Hematopoietic multipotent progenitor cell treated with erythropoietin and hydrocortisone succinate and interleukin-3 and kit ligand, for 8 days (in vitro differentiated cells): ENCODE measurements around the gene MAP2K5.

Experiments used
- DNase-seq: peaks from one replicate; pipeline ENCODE4 v3.0.0-alpha.2; 2015

MAP2K5 gene

DNA sequence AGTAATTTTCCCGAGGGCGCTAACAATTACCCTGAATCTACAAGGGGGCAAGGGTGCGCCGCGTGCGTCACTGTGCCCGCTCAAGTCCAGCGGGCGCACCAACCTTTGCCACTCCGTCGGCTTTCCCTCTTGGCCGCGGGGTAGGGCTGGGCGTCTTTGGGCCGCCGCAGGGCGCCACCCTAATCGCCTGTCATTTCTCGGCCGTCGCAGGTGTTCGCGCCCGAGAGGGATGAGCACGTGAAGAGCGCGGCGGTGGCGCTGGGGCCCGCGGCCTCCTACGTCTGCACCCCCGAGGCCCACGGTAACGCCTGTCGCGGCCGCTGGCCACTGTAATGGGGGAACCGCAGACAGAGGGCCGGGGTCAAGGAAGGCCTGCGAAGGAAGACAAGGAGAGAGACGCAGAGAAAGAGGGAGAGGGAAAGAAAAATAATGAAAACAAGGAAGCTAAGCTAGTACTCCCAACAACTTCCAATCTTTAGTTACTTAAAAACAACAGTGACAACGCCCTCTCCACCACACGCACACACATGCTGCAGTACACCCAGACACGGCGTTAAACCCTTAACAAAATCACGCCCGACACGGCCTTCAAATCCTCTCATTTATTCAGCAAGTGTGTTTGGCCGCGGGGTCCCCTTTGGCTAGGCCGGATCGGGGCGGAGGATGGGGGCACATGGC is 286.6 kb downstream of the MAP2K5 start:
- DNase-seq, result no peak

DNA sequence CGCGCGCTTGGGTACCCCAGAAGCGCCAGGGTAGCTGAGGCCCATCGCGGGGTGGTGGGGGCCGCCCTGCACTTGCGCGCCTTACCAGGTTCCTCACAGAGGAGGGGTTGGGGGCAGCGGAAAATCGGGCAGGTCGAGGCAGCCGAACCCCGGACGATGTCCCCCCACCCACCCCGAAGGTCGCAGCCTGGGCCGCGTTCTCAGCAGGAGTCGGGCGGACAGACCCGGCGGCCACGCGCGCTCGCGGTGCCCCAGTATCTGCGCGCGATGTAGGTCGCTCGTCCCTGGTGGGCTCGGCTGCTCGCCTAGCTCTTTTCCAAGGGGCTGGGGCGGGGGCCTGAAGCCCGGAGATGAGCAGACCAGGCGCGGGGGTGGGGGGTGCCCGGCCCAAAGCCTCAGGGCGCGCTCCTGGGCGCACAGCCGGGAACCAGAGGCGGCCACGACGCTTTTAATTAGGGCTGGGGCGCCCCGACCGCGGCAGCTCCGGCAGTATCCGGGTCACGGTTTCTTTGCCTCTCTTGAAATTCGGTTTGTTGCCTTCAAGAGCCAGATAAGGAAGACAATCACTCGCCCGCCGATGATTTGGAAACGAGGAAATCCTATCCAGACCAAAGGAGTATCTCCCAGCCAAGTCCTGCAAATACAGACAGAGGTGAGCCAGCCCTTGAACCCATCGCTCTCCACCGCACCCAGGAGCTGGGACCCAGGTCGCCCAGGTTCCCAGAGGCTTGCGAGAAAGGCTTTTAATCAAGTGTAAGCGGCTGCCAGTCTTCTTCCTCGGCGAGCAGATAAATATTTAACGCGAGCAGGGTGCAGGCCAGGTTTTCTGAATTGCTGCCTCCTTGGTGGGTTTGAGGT is 287.4 kb downstream of the MAP2K5 start:
- no peak for DNase-seq

DNA sequence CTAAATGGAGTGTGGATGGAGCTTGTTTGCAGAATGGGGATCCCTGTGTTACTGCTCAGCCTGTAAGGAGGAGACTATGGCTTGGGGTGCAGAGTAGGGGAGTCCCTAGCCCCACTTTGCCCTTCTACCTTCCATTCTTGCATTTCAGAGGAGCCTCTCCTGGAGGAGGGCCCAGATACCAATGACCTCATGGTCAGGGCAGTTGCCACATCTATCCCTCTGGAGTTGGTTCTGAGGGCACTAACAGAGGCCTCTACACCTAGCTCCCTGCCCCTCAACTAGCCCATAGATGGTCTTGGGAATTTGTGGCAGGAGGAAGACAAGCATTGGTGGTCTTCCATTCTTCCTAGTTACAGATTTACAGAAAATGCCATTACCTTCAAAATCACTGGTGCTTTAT is 288.9 kb downstream of the MAP2K5 start:
- no peak for DNase-seq

DNA sequence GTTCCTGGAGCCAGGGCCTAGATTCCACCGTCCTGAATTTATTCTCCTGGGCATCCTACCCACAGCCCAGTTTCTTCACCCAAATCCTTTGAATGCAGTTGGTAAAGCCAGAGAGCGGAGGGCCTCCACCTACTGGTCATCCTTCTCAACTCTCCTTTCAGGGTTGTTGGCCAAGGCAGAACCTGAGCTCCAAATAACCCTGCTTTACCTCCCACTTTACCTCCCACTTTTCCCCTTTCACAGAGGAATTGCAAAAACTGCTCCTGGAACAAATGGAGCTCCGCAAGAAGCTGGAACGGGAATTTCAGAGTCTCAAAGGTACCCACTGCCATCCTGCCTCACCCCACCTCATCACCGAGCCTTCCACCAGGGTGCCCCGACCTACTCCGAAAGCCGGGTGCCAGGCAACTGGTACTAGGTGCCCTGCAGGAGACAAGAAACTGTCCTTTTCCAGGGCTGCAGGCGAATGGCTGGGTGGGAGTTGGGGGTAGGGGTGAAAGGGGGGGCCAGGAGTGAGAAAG is 289.6 kb downstream of the MAP2K5 start:
- DNase-seq, result no peak

DNA sequence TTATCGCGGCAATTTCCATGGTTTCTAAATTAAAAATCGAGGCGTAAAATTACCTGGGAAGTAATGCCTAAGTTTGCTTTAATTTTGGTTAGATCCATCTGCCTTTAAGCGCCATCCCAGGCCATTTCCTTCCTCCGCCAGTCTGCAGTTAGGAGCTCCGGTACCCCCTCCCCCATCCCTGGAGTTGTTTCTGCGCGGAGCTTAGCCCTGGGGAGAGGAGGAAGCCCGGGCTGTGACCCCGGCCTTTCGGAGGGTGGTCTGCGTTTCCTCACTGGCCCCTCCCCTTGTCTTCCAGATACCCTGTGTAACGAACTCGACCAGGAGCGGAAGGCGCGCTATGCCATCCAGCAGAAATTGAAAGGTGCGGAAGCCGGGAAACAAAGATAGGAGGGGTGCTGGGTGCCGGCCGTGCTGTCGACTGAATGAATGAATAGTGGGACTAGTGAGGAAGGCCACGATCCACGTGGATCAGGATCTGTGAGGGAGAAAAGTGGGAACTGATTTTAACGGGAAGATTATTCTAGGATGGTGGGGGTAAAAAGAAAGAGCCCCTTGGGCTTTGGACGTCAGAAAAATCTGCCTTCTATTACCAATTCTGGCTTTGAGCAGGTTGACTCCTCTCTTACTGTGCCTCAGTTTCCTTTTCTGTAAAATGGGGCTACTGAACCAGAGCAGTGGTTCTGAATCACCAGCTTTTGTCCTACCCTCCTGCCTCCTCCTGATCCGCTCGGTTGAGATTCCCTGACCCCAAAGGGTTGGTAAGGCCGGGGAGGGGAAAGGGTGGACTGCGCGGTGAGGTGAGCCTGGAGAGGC is 290.6 kb downstream of the MAP2K5 start:
- no peak for DNase-seq

DNA sequence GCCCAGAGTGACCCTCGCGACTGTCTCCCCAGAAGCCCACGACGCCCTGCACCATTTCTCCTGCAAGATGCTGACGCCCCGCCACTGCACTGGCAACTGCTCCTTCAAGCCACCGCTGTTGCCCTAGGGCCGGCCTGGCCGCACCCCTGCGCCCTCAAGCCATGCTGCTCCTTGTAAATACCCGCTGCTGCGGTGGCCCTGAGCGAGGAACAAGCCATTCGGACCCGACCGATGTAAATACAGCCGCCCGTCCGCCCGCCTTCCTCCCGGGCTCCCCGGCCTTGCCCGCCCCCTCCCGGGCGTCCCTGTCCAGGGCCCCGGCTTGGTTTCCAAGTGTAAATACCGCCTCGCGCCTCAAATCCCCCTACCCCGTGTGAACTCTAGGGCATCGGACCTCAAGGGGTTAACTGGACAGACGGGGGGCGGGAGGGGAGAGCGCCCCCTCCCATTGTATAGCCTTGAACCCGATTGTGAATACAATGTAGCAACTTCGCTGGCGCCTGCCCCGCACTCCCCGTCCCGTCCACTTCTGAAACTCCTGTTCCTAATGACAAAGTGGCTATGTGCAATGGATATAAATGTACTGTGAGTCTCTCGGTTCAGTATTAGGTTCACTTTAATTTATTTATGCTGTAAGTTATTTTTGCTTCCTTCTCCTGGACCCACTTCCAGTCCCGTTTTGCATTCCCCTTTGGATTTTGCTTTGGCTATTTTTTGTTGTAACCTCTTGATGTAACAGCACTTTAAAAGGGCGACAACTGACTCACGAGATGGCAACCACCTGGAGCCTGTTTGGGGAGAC is 291.4 kb downstream of the MAP2K5 start:
- DNase-seq, result peak; percentile 24

DNA sequence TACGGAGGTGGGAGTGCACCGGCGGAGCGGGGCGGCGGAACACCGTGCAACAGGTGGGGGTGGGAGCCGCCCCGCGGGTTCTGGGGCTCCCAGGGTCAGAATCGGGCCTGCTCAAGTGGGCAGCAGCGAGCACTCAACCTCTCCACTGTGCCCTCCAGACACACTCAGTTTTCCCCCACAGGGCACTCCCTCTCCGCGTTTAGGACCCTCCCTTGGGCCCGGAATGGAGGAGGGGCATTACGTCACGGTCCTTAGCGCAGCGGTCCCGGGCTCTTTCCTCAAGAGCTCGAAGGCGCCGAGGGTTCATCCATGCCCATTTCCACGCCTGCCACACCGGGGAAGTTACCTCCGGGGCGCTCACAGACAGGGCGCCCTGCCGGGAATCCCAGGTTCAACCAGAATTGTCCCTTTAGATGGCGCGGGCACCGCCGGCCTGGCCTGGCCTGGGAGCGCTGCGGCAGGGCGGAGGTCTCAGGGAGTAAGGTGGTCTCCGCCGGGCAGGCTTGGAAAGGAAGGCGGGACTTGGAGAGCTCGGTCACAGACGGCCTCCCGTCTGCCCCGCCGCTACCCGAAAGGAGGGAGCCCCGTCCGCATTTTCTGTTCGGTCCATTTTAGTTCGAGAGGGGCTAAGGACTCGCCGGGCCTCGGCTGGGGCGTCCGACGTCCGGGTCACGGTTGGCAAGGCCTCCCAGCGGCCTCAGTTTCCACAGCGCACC is 292.2 kb downstream of the MAP2K5 start:
- no peak for DNase-seq

DNA sequence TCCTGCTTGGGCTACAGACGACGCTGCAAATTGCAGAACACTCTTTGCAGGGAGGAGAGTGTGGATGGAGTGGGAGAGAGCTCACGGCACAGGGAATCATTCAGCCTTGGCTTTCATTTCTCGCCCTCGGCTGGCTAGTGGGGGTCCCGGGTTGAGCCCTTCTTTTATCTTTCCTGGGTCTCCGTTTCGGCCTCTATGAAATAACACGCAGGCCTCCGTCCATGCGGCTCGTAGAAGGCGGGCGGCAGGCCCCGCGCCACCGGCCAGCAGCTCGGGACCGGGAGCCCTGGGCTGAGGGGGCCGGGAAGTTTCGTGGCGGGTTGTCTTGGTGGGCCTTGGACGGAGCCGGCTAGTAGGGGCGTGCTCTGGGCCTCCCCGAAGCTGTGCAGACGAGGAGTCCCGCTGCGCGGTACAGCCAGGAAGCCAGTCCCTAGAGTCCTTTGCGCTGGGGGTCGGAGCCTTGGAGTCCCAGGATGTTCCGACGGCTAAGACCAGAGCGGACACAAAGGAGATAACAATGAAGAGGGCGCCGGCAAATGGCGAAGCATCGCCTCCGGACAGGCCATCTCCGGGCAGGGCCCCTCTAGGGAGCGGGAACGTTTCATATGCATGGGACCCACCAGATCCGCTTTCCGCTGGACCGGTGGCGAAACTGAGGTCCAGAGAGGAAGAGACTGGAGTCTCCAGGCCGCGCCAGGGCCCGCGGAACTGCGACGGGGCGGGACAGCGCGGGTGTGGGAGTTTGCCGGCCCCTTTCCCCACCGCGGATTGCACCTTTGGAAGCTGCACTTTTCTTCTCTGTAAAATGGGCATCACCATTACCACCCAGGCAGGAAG is 293.0 kb downstream of the MAP2K5 start:
- no peak for DNase-seq

DNA sequence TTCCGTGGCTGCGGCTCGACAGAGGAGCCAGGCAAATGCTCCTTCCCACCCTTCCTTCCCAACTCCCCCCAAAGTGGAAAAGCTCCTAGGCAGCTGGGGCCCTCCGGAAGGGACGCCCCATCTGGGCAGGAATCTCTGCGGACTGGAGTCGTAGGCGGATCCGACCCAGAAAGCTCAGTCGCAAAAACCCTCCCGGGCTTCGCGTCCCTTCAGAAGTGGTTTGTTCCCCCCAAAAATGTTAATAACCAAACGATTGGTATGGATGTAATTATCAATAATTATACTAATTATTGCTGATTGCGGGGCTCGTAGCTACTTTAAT is 293.6 kb downstream of the MAP2K5 start:
- DNase-seq, result no peak

DNA sequence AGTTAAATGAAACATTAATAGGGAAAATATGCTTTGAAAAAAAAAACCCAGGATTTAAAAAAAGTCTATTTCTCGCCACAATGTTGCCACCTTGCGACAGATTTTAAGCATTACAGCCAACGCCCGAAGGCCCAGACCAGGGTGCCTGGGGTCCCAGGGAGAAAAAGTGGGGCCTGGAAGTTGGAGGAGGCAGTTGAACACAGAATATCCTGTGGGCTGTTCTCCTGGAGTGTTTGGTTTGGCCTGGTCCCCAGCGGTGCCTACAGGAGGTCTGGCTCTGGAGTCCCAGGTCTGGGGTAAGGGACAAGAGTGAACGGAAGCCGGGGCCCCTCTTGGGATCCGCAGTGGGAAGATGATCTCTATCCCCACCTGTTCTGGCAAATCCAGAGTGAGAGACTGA is 294.0 kb downstream of the MAP2K5 start:
- peak; percentile 53 for DNase-seq

DNA sequence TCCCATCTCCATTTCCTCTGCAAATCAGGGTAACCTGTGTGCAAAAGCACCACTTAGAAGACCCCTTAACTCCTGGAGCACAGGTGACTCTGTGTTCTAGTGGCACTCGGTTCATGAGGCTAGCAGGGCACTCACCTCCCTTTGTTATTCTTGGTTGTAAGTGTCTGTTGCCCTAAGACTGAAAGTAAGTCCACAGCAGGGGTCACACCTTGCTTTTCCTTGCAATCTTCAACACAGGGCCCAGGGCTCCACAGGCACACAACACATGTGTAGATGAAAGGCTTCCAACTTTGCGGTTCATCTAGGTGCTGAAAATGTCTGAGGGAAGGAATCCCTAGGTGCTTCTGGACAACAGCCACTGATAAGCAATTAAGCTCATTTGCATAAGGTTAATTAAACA is 294.5 kb downstream of the MAP2K5 start:
- no peak for DNase-seq

DNA sequence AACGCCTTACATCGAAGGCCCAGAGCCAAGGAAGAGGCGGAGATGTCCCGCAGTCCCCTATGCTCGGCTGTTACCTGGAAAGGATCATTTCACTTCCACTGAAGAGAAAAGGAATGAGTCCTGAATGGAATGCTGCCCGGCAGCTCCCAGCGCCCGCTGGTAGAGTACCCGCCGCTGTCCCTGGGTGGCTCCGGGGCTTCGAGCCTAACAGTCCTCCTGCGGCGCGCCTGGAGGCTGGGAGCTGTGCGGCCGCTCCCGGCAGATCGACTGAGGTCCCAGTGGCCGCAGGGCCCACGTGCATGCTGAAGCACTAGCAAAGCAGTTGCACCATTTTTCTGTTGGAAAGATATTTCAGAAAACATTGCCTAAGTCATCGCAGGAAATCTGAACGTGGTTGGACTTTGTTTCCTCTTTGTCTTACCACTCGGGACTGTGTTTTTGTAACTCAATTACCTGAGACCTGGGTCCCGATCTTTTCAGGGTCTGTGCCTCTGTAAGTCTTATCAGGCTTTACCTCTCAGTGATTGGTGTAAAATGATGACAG is 296.4 kb downstream of the MAP2K5 start:
- DNase-seq, result peak; percentile 43

DNA sequence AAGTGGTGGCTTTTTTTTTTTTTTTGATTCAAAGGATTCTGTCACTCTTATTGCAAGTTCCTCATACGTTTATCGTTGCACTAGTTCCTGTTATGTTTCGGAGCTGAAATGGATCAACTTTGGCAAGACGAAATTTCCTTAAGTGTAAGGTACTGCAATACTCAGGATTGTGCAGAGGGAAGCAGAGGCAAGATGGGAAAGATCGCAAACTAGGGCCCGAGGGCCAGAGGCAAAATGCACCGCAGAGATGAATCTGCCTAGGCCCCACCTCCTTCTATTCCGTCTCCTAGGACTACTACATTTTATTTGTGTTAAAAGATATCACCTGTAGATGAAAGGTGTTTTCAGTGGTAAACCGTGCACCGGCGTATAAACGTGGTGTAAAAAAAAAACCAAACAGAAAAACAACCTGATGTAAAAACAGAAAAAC is 297.0 kb downstream of the MAP2K5 start:
- DNase-seq, result no peak

DNA sequence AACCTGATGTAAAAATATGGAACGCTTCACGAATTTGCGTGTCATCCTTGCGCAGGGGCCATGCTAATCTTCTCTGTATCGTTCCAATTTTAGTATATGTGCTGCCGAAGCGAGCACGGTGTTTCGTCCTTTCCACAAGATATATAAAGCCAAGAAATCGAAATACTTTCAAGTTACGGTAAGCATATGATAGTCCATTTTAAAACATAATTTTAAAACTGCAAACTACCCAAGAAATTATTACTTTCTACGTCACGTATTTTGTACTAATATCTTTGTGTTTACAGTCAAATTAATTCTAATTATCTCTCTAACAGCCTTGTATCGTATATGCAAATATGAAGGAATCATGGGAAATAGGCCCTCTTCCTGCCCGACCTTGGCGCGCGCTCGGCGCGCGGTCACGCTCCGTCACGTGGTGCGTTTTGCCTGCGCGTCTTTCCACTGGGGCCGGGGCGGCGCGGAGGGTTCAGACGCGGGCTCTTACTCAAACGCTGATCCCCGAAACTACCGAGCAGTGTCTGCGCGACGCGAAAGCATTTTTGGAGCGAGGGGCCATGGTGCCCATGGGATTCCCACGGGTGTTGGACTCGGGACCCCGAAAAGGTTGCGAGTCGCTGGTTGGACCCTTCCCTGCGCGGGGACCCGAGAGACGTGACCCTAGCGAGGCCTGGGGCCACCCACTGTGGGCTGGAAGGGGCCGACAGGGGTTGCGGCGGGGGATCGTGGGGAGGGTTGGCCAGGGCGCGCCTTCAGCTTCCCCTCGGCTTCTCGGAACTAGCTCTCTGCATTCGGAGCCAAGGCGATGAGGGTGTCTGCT is 297.6 kb downstream of the MAP2K5 start, which contains the start of gene RNU6-1:
Gene RNU6-1 (minus strand): TSS at position 117 of the 820 bp plus-strand sequence.
- peak; percentile 93 for DNase-seq

DNA sequence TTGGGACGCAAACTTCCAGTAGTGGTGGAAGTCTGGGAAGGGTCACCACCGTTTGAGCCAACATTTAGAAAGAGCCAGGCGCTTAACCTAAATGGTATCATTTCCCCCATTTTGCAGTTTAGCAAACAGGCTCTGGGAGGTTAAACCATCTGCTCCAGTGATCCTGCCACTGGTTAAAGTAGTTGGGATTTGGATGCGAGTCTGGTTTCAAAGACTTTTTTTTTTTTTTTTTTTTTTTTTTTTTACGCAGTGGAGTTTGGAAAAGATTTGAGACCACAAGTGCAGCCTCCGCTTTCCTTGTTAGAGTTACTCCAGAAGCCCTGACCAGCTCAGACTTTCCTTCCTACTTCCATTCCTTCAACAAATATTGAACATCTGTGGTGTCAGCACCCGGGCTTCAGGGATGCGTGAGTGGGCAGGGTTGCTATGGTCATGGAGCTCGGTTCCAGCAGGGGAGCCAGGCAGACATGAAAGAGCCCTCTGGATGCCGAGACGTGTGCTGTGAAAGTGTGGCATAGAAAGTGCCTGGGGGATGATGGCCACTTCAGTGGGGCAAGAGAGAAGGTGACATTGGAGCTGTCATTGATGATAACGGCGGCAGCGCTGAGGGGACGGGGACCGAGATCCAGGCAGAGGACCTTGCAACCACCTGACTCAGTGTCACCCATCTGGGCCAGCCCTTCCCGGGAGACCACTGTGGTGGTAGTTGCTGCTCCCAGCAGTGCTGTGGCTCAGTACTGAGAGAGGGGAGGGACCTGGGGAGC is 298.4 kb downstream of the MAP2K5 start:
- DNase-seq, result peak; percentile 34

DNA sequence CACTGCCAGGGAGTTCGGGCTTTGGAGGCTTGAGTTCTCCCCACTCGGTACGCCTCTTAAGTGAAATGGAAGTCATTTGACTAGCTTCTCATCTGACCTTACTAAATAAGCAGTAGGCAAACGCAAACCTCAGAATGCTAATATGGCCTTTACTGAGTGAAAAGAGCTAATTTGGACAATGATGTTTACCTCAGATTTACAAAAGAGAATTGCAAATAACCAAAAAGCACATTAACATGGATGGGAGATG is 298.9 kb downstream of the MAP2K5 start:
- no peak for DNase-seq

DNA sequence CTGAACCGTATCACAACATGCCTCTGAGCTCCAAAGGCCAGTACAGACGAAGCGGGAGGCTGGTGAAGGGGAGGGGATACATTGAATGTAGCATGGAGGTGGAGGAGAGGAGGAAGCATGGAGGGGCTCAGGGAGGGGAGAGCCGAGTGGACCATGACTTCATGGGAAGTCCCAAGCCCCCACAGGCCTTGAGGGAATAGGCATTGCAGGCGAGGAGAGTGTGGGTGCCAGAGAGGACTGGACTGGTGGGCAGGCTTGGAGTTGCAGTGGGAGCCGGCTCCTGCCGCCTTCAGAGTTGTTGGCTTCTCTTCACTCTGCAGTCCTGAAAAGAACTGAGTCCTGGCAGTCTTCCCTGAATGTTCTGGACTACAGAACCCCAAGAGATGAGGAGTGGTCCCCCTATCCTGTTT is 300.6 kb downstream of the MAP2K5 start:
- no peak for DNase-seq

DNA sequence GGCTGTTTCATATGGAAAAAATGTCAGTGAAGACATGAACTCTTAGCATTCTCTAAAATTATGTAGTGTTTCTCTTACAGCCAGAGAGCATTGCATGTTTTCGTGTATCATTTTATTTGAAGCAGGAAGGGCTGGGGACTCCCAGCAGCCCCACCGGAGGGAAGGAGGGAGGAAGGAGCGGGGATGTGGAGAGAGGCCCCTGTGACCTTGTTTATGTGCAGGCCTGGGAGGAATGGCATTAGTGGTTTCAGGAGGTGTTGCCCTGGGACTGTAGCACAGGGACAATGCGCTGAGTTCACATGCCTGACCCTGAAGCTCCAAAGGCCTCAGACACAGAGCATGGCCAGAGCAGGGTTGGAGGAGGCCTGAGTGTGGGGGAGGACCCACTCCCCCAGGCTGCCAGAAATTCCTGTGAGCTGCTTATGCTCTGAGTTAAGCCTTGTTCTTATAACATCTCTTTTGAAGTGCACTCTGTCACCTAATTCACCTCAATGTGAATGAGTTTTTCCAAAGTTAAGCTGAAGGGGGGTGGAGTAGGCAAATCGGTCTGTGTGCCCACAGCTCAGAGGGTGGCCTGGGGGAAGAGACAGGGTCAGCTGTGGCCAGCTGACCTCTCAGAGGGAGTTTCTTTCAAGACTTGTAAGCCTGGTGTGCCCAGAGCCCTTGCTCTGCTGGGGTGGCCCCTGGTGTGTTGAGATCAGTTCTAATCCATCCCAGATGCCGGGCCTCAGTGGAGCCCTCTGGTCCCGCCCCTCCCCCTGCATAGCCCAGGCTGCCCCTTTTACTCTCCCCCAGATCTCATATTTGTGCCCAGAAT is 301.3 kb downstream of the MAP2K5 start:
- DNase-seq, result no peak
